ENCODE results near the gene IKZF5. TPM values are rescaled to one million over a fixed set of nuclear protein-coding genes. Genes with fewer than 3 reads are reported as not detected.

Gene IKZF5
- total and polyA plus RNA-seq, 2 donors (not counting 1 experiment from before 2014, with no cell fraction given) = 15.8 to 24.6 TPM

DNA sequence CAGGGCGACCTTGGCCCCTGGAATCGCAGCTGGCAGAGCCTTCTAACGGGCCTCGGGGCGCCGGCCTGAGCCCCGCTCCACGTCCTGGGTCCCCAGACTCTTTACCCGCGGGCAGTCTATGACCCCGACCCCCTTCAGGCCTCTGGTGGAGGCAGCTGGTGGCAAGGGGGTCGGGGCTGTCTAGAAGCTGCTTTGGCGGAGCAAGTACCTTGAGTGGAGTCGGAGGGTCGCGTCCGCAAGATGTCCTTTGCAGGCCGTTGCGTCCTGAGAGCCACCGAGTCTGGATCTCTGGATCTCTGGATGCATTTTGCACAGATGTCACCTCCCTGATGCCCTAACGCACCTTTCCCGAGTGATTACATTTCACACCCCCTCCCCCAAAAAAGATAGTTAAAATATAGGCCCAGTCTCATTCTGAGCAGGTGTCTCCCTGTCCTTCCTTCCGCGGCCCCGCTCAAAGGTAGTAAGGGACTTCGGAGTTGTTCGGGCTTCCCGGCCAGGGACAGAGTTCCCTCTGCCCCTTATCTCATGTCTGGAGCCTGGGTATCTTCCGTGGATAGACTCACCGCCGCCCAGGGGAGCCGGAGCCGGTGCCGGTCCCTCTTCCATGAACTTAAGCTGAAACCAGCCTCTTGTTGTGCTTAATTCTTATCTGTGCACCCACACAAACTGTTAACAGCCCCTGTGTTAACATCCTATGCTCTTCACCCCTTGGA is 668 bp upstream of the IKZF5 start:
- intact Hi-C loops (cut with micrococcal nuclease) = loop anchor here (2.0 to 5.0 kb wide), 3 partner anchors 1080 to 1908 kb away; partner anchors contain the start of genes ATE1 and EEF1AKMT2
- peaks cover 22 to 25% of the 10 kb centered on the region in 2 donors for H3K4me1 ChIP-seq (ENCODE audit: control insufficient read depth in 2 of 2, insufficient read depth in 2 of 2, low read length in 2 of 2)

More for the DNA sequence above, 668 bp upstream of the IKZF5 start:
- Mint-ChIP-seq H3K9me3 (ENCODE audit: insufficient read depth) (no peaks in the 10 kb centered on the region), H3K27me3 (no peaks in the 10 kb centered on the region), H3K4me1 (peaks cover 44% of the 10 kb centered on the region), H3K27ac (peak overlapping the region; percentile 98), H3K4me3 (peak overlapping the region; percentile 98)
- Histone ChIP-seq H2AFZ (ENCODE audit: insufficient read depth, low read depth, low read length, poor library complexity, severe bottlenecking) (peak overlapping the region; percentile 96), H4K20me1 (ENCODE audit: control insufficient read depth, insufficient read depth, low read length, poor library complexity, severe bottlenecking) (peaks cover 18% of the 10 kb centered on the region), H3K9me3 (ENCODE audit: control extremely low read depth in 1 of 3, control insufficient read depth in 2 of 3, insufficient read depth in 1 of 3, low read length in 2 of 3) (no peaks in the 10 kb centered on the region), H3K9ac (ENCODE audit: low read length) (peak overlapping the region; percentile 92), H3K4me2 (replicated peaks; ENCODE audit: low read depth, low read length, poor library complexity, severe bottlenecking) (peak overlapping the region; percentile 96), H3K27me3 (replicated peaks in 1 of 4; ENCODE audit: control extremely low read depth in 1 of 4, control insufficient read depth in 3 of 4, insufficient read depth in 4 of 4, low read length in 3 of 4) (no peaks in the 10 kb centered on the region), H3K27ac (ENCODE audit: low read length in 2 of 2) (peak overlapping the region; percentile 72 to 92), H3K4me3 (ENCODE audit: control extremely low read depth in 1 of 5, extremely low read depth in 1 of 5, insufficient read depth in 1 of 5, low read depth in 2 of 5, low read length in 4 of 5) (peak overlapping the region; percentile 35 to 100 (median 95)), H3K79me2 (ENCODE audit: control insufficient read depth, insufficient read depth, low read length) (peaks cover 66% of the 10 kb centered on the region), H3K36me3 (replicated peaks in 1 of 2; ENCODE audit: control extremely low read depth in 1 of 2, control insufficient read depth in 1 of 2, extremely low read depth in 1 of 2, insufficient read depth in 2 of 2, low read length in 1 of 2) (peaks cover 0 to 2% of the 10 kb centered on the region in 2 experiments)
- WGBS (ENCODE audit: insufficient coverage) = 1% methylated on average over 34 of the region's 34 CpGs
- DNase-seq (no peak), ATAC-seq (ENCODE audit: low read depth) (no peak)
- ChIA-PET POLR2A (interaction anchor here (1.3 to 1.8 kb wide), 2 partner anchors 29 to 55 kb away, joined by 7 to 12 read pairs; partner anchors contain the start of genes C10orf88 and PSTK), CTCF (interaction anchor here (1.5 to 3.7 kb wide), 2 partner anchors 29 to 56 kb away, joined by 3 to 26 read pairs; partner anchors contain the start of gene PSTK)
- TF ChIP-seq, protein P1, sequence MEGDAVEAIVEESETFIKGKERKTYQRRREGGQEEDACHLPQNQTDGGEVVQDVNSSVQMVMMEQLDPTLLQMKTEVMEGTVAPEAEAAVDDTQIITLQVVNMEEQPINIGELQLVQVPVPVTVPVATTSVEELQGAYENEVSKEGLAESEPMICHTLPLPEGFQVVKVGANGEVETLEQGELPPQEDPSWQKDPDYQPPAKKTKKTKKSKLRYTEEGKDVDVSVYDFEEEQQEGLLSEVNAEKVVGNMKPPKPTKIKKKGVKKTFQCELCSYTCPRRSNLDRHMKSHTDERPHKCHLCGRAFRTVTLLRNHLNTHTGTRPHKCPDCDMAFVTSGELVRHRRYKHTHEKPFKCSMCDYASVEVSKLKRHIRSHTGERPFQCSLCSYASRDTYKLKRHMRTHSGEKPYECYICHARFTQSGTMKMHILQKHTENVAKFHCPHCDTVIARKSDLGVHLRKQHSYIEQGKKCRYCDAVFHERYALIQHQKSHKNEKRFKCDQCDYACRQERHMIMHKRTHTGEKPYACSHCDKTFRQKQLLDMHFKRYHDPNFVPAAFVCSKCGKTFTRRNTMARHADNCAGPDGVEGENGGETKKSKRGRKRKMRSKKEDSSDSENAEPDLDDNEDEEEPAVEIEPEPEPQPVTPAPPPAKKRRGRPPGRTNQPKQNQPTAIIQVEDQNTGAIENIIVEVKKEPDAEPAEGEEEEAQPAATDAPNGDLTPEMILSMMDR (IDR thresholded peaks at IDR 0.05) = no peak
- no peak for TF ChIP-seq EZH2 (IDR thresholded peaks at IDR 0.05; ENCODE audit: borderline replicate concordance, insufficient read depth, low read depth, low read length, poor library complexity, severe bottlenecking)

Measured in B cell (primary cell).